Naive thymus-derived CD4-positive, alpha-beta T cell (primary cell): Measurements from ENCODE around the gene LHCGR. TPM values are rescaled to one million over a fixed set of nuclear protein-coding genes. Genes with fewer than 3 reads are reported as not detected.
"Not testable (repeated sequence)": the region's sequence is repeated elsewhere in the genome, so short reads cannot be mapped to it uniquely, and the experiment has no call there.

Source experiments
- ATAC-seq: fragments of 150-1000 bp; cut with Tn5 transposase; 2 replicates; pipeline ENCODE4 v1.10.0; 2021; ENCODE audit warnings: mild to moderate bottlenecking, moderate library complexity
- CTCF ChIA-PET: fragments of 350-600 bp; sonication (Branson Sonifier 250); formaldehyde crosslinking; loops from one replicate; lab custom pipeline; 2021; ENCODE audit warnings: antibody characterized with exemption; lab: Charles Lee
- POLR2A ChIA-PET: fragments of 350-600 bp; sonication (Branson Sonifier 250); formaldehyde crosslinking; loops from one replicate; lab custom pipeline; 2021; ENCODE audit warnings: antibody characterized with exemption, inconsistent platforms; lab: Charles Lee
- DNase-seq, 9 donors: peaks; one replicate each; pipeline versions ENCODE4 v3.0.0 to v3.0.0-alpha.2; 2020 to 2022; ENCODE audit warnings: mixed read lengths in 1 of 9
- H3K27ac ChIP-seq: one replicate; pipeline ENCODE4 v1.7.0; 2013; ENCODE audit warnings: mild to moderate bottlenecking, low read depth, low read length, moderate library complexity
- H3K27me3 ChIP-seq, 2 donors: one replicate each; pipeline ENCODE4 v1.7.0; 2013; ENCODE audit warnings: low read length in 2 of 2, mild to moderate bottlenecking in 2 of 2, moderate library complexity in 2 of 2; ENCODE audit not compliant: control insufficient read depth in 2 of 2, insufficient read depth in 2 of 2
- H3K36me3 ChIP-seq, 3 experiments: 1 replicate in 2 of 3; 2 replicates in 1 of 3; pipeline ENCODE4 v1.7.0; 2013; ENCODE audit warnings: low read length in 3 of 3, mild to moderate bottlenecking in 3 of 3, moderate library complexity in 1 of 3; ENCODE audit not compliant: insufficient read depth in 3 of 3, control insufficient read depth in 2 of 3
- H3K4me1 ChIP-seq, 2 donors: one replicate each; pipeline ENCODE4 v1.7.0; 2013; ENCODE audit warnings: low read length in 2 of 2, mild to moderate bottlenecking in 2 of 2, moderate library complexity in 1 of 2; ENCODE audit not compliant: control insufficient read depth in 2 of 2, insufficient read depth in 2 of 2
- H3K4me3 ChIP-seq: 2 replicates; pipeline ENCODE4 v1.7.0; 2013; ENCODE audit warnings: mild to moderate bottlenecking, low read length
- H3K9me3 ChIP-seq, 3 experiments: 1 replicate in 2 of 3; 2 replicates in 1 of 3; pipeline ENCODE4 v1.7.0; 2013; ENCODE audit warnings: low read length in 3 of 3; ENCODE audit not compliant: control insufficient read depth in 2 of 3
- H3K27ac Mint-ChIP-seq, 9 donors: one replicate each; pipeline ENCODE4 v1.8.0; 2020 to 2022; ENCODE audit warnings: mixed read lengths in 9 of 9, mild to moderate bottlenecking in 8 of 9, moderate library complexity in 5 of 9, inconsistent platforms in 2 of 9
- H3K27me3 Mint-ChIP-seq, 5 donors: one replicate each; pipeline ENCODE4 v1.8.0; 2021 to 2022; ENCODE audit warnings: mixed read lengths in 5 of 5, mild to moderate bottlenecking in 1 of 5
- H3K36me3 Mint-ChIP-seq, 5 donors: one replicate each; pipeline ENCODE4 v1.8.0; 2020 to 2022; ENCODE audit warnings: mixed read lengths in 5 of 5, mild to moderate bottlenecking in 3 of 5, inconsistent platforms in 1 of 5
- H3K4me1 Mint-ChIP-seq, 7 donors: one replicate each; pipeline ENCODE4 v1.8.0; 2020 to 2022; ENCODE audit warnings: mixed read lengths in 7 of 7, mild to moderate bottlenecking in 3 of 7, inconsistent platforms in 1 of 7
- H3K4me3 Mint-ChIP-seq, 10 donors: one replicate each; pipeline ENCODE4 v1.8.0; 2020 to 2022; ENCODE audit warnings: mild to moderate bottlenecking in 10 of 10, mixed read lengths in 10 of 10, moderate library complexity in 6 of 10, inconsistent platforms in 2 of 10
- H3K9me3 Mint-ChIP-seq, 11 donors: one replicate each; pipeline ENCODE4 v1.8.0; 2020 to 2022; ENCODE audit warnings: mixed read lengths in 11 of 11, mild to moderate bottlenecking in 4 of 11, inconsistent platforms in 1 of 11, moderate library complexity in 1 of 11
- intact Hi-C, 2 donors: fragments of 100-400 bp; cut with micrococcal nuclease; formaldehyde crosslinking; loops; one replicate each; pipeline ENCODE4 v1.15.1; 2023
- polyA plus RNA-seq, 2 donors: library from polyadenylated mRNA; unstranded; fragments of 300-500 nt; fragmentation: Illumina TruSeq; gene quantifications; one replicate each; pipeline ENCODE4 v1.2.3, GENCODE V29; 2021
- total RNA-seq, 6 experiments: library from RNA in 5 of 6; stranded (reverse) in 5 of 6; gene quantifications; 1 replicate in 5 of 6; 2 replicates in 1 of 6; pipeline ENCODE4 v1.2.3 and lab custom pipeline; 2021 to 2026

The LHCGR gene
- total and polyA plus RNA-seq, 7 experiments from 2014 or later, result not detected

DNA sequence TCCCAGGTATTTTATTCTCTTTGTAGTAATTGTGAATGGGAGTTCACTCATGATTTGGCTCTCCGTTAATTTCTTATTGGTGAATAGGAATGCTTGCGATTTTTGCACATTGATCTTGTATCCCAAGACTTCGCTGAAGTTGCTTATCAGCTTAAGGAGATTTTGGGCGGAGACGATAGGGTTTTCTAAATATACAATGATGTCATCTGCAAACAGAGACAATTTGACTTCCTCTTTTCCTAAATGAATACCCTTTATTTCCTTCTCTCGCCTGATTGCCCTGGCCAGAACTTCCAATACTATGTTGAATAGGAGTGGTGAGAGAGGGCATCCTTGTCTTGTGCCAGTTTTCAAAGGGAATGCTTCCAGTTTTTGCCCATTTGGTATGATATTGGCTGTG is 51.9 kb downstream of the LHCGR start:
- H3K9me3 ChIP-seq, H3K27ac Mint-ChIP-seq, H3K36me3 ChIP-seq, intact Hi-C loops, H3K27ac ChIP-seq, H3K4me3 Mint-ChIP-seq, H3K27me3 ChIP-seq, H3K27me3 Mint-ChIP-seq, POLR2A ChIA-PET, CTCF ChIA-PET, H3K36me3 Mint-ChIP-seq, DNase-seq, H3K4me1 Mint-ChIP-seq, H3K4me3 ChIP-seq, ATAC-seq, H3K9me3 Mint-ChIP-seq, H3K4me1 ChIP-seq: not testable (repeated sequence)

DNA sequence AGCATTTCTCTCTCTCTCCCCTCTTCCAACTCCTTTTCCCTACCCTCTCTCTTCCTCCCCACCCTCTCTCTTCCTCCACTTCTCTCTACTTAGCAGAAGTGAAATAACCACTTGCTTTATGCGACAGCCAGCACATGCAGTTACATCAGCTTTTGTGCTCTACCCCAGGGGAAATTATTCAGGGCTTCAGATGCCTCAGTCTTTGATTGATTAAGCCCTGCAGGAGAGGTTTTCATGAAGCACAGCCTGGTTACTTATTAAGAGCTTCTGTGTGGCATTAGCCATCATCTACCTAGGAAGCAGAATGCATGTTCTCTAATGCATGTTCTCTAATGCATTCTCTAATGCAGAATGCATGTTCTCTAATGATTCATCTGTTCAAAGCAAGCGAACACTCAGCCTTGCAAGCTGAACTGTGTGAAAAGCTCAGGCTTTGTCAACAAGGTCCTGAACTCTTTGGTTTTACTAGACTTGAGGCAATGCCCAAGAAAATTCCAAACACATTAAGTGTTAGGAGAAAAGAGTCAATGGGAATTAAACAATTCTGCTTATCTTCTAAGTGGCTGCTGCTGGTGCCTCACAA is 56.1 kb downstream of the LHCGR start:
- ATAC-seq, result no peak
- DNase-seq, result no peak
- no peaks in the 10 kb centered on the region for H3K36me3 Mint-ChIP-seq
- no peaks in the 10 kb centered on the region for H3K4me1 Mint-ChIP-seq
- H3K4me1 ChIP-seq, result no peaks in the 10 kb centered on the region
- H3K9me3 Mint-ChIP-seq, result peaks cover 0 to 2% (median 0%) of the 10 kb centered on the region in 11 donors
- no peak overlapping the region for H3K4me3 ChIP-seq
- H3K27me3 ChIP-seq, result no peaks in the 10 kb centered on the region
- ChIA-PET CTCF (no interaction called here), POLR2A (no interaction called here)
- intact Hi-C loops, result no loop called here
- no peak overlapping the region for H3K27ac Mint-ChIP-seq
- H3K36me3 ChIP-seq, result no peaks in the 10 kb centered on the region
- no peak overlapping the region for H3K27ac ChIP-seq
- H3K9me3 ChIP-seq, result no peaks in the 10 kb centered on the region
- H3K27me3 Mint-ChIP-seq, result peaks cover 0 to 9% (median 0%) of the 10 kb centered on the region in 5 donors
- H3K4me3 Mint-ChIP-seq, result no peak overlapping the region

DNA sequence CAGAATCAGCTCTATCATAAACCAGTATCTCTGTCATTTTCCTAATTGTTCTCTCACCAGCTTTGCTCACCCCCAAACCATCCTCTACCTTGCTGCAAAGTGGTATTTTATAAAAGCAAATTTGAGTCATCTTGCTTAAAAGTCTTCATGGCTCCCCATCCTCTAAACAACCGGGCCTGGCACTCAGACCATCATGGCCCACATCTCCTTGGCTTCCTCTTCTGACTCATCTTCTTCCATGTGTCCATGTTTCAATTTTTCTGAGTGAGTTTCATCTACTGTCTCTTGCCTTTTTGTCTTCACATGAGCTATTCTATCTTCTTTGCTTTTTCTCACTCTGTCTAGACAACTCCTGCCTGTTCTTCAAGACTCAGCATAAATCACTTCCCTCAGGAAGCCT is 58.6 kb downstream of the LHCGR start:
- no peak for ATAC-seq
- peaks cover 0 to 9% (median 4%) of the 10 kb centered on the region in 5 donors for H3K27me3 Mint-ChIP-seq
- no peaks in the 10 kb centered on the region for H3K36me3 ChIP-seq
- H3K4me1 Mint-ChIP-seq, result no peaks in the 10 kb centered on the region
- CTCF ChIA-PET, result no interaction called here
- no peaks in the 10 kb centered on the region for H3K27me3 ChIP-seq
- H3K36me3 Mint-ChIP-seq, result no peaks in the 10 kb centered on the region
- no peak overlapping the region for H3K4me3 ChIP-seq
- intact Hi-C loops, result no loop called here
- H3K27ac ChIP-seq, result no peak overlapping the region
- no peak overlapping the region for H3K27ac Mint-ChIP-seq
- no peaks in the 10 kb centered on the region for H3K9me3 ChIP-seq
- H3K4me1 ChIP-seq, result no peaks in the 10 kb centered on the region
- POLR2A ChIA-PET, result no interaction called here
- no peaks in the 10 kb centered on the region for H3K9me3 Mint-ChIP-seq
- no peak for DNase-seq
- no peak overlapping the region for H3K4me3 Mint-ChIP-seq

DNA sequence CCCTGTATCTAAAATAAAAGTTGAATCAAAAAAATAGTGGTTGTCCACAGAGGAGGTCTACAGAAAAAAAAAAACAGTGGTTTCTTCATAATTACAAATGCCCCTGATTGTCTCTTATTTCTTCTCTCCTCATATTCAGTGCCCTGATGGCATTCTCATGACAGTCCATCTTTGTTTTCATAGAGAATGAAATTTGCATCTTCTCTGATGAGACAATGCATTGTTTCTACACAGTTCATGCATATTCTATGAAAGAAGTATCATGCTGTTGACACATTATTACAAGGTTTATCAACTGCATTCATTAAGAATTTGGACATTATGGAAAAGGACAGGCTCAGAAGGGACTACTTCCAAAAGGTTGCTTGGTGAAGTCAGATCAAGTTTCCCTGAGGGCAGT is 59.5 kb downstream of the LHCGR start:
- CTCF ChIA-PET, result no interaction called here
- no peaks in the 10 kb centered on the region for H3K4me1 Mint-ChIP-seq
- no peak for ATAC-seq

DNA sequence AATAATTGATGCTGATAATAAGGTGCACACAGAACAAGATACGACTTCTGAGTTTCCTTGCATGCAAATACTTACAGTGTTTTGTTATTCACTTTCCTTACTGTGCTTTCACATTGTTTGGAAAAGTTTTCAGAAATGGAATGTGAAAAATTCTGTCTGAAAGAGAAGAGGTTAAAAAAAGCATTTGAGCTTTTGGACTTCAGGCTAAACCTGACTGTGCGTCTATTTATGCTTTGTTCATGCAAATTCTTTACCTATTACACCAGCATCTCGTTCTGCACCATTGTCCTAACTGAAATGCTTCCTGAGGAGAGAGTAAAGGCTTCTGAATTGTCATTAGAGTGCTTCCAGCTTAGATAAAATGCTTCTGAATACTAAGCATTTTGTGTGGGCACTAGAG is 61.4 kb downstream of the LHCGR start:
- H3K27ac Mint-ChIP-seq, result no peak overlapping the region
- Histone ChIP-seq H3K36me3 (no peaks in the 10 kb centered on the region), H3K27me3 (no peaks in the 10 kb centered on the region), H3K27ac (no peak overlapping the region), H3K4me1 (no peaks in the 10 kb centered on the region), H3K9me3 (no peaks in the 10 kb centered on the region), H3K4me3 (no peak overlapping the region)
- H3K9me3 Mint-ChIP-seq, result no peaks in the 10 kb centered on the region
- ATAC-seq (no peak), DNase-seq (no peak)
- CTCF ChIA-PET, result no interaction called here
- no peak overlapping the region for H3K4me3 Mint-ChIP-seq
- H3K27me3 Mint-ChIP-seq, result peaks cover 0 to 16% (median 5%) of the 10 kb centered on the region in 5 donors
- H3K4me1 Mint-ChIP-seq, result no peaks in the 10 kb centered on the region
- POLR2A ChIA-PET, result no interaction called here
- intact Hi-C loops, result no loop called here
- no peaks in the 10 kb centered on the region for H3K36me3 Mint-ChIP-seq

More for the DNA sequence above, 59.5 kb downstream of the LHCGR start:
- no peak overlapping the region for H3K4me3 ChIP-seq
- Mint-ChIP-seq H3K9me3 (no peaks in the 10 kb centered on the region), H3K27me3 (peaks cover 0 to 9% (median 4%) of the 10 kb centered on the region in 5 donors), H3K4me3 (no peak overlapping the region), H3K27ac (no peak overlapping the region), H3K36me3 (no peaks in the 10 kb centered on the region)
- no peaks in the 10 kb centered on the region for H3K36me3 ChIP-seq
- no peaks in the 10 kb centered on the region for H3K9me3 ChIP-seq
- DNase-seq, result no peak
- no peaks in the 10 kb centered on the region for H3K4me1 ChIP-seq
- intact Hi-C loops, result no loop called here
- POLR2A ChIA-PET, result no interaction called here
- H3K27ac ChIP-seq, result no peak overlapping the region
- no peaks in the 10 kb centered on the region for H3K27me3 ChIP-seq

DNA sequence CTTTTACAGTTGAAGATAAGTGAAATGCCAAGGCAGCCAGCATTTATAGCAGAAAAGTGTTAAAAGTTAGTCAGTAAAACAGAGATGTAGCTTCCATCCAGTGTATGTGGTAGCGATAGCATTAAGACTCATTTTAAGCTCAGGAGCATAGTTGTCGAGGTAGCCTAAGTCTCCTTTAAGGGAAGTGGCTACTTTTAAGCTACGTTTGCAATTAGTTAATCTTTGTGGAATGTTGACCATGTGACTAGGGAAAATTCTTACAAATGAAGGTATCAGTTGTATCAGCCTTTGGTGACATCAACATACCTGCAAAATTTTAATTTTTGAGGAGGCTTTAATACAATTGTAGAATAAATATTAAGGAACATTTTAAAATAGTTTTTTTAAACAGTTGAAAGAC is 61.9 kb downstream of the LHCGR start:
- CTCF ChIA-PET, result interaction anchor here (0.5 kb wide), 1 partner anchor 116 kb away, joined by 3 read pairs; no protein-coding TSS in a partner anchor

DNA sequence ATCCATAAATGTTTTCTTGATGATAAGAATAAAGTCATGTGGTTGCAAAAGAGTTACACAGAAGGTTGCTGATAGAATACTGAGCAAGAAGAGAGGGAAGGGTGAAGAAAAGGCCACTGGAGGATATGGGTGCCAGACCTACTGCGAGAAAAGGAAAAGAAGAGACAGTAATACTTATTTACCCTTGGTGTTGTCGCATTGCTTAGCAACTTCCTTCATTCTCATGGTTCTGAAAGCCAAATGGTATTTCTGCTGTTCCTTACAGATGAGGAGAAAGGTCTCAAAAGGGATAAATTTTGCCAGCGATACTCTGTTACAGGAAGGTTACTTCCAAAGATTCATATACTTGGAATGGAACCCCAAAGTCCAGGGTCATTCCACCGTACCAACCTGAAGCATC is 62.5 kb downstream of the LHCGR start:
- H3K4me3 Mint-ChIP-seq, result no peak overlapping the region
- DNase-seq, result no peak
- H3K36me3 Mint-ChIP-seq, result no peaks in the 10 kb centered on the region
- ATAC-seq, result no peak
- no peaks in the 10 kb centered on the region for H3K4me1 Mint-ChIP-seq
- H3K4me3 ChIP-seq, result no peak overlapping the region
- POLR2A ChIA-PET, result no interaction called here
- H3K27ac Mint-ChIP-seq, result no peak overlapping the region
- CTCF ChIA-PET, result interaction anchor here (0.5 kb wide), 1 partner anchor 116 kb away, joined by 3 read pairs; no protein-coding TSS in a partner anchor
- no peaks in the 10 kb centered on the region for H3K36me3 ChIP-seq
- no peaks in the 10 kb centered on the region for H3K27me3 ChIP-seq
- peaks cover 0 to 17% (median 5%) of the 10 kb centered on the region in 5 donors for H3K27me3 Mint-ChIP-seq
- no peaks in the 10 kb centered on the region for H3K4me1 ChIP-seq
- no peak overlapping the region for H3K27ac ChIP-seq
- no peaks in the 10 kb centered on the region for H3K9me3 Mint-ChIP-seq
- intact Hi-C loops, result no loop called here
- no peaks in the 10 kb centered on the region for H3K9me3 ChIP-seq

More for the DNA sequence above, 61.9 kb downstream of the LHCGR start:
- no peak for ATAC-seq
- POLR2A ChIA-PET, result no interaction called here
- H3K27ac ChIP-seq, result no peak overlapping the region
- Mint-ChIP-seq H3K36me3 (no peaks in the 10 kb centered on the region), H3K4me1 (no peaks in the 10 kb centered on the region), H3K27me3 (peaks cover 0 to 17% (median 5%) of the 10 kb centered on the region in 5 donors), H3K9me3 (no peaks in the 10 kb centered on the region), H3K27ac (no peak overlapping the region), H3K4me3 (no peak overlapping the region)
- H3K4me1 ChIP-seq, result no peaks in the 10 kb centered on the region
- no peak for DNase-seq
- no peaks in the 10 kb centered on the region for H3K27me3 ChIP-seq
- no peaks in the 10 kb centered on the region for H3K9me3 ChIP-seq
- intact Hi-C loops, result no loop called here
- no peaks in the 10 kb centered on the region for H3K36me3 ChIP-seq
- no peak overlapping the region for H3K4me3 ChIP-seq
